ENCODE data around the gene CAPZA3.
"Not testable (repeated sequence)": the region's sequence is repeated elsewhere in the genome, so short reads cannot be mapped to it uniquely, and the experiment has no call there.

The CAPZA3 gene

GRCh38 chr12:18754124-18754707 is 16.3 kb downstream of the CAPZA3 start:
- DNase-seq (ENCODE audit: low read depth), result no peak

- DNase-seq (ENCODE audit: low read depth), result no peak
These were observed 17.4 kb downstream of the CAPZA3 start for GRCh38 chr12:18755341-18755740.

GRCh38 chr12:18766479-18766878 is 28.6 kb downstream of the CAPZA3 start:
- not testable (repeated sequence) for DNase-seq (ENCODE audit: low read depth)

GRCh38 chr12:18782827-18783226 is 44.9 kb downstream of the CAPZA3 start:
- DNase-seq (ENCODE audit: low read depth), result no peak

- not testable (repeated sequence) for DNase-seq (ENCODE audit: low read depth)
These were observed 47.5 kb downstream of the CAPZA3 start for GRCh38 chr12:18785465-18785864.
